ENCODE measurements around the gene APOL2.
"Not testable (repeated sequence)": the region's sequence is repeated elsewhere in the genome, so short reads cannot be mapped to it uniquely, and the experiment has no call there.

Gene APOL2, protein sequence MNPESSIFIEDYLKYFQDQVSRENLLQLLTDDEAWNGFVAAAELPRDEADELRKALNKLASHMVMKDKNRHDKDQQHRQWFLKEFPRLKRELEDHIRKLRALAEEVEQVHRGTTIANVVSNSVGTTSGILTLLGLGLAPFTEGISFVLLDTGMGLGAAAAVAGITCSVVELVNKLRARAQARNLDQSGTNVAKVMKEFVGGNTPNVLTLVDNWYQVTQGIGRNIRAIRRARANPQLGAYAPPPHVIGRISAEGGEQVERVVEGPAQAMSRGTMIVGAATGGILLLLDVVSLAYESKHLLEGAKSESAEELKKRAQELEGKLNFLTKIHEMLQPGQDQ

DNA sequence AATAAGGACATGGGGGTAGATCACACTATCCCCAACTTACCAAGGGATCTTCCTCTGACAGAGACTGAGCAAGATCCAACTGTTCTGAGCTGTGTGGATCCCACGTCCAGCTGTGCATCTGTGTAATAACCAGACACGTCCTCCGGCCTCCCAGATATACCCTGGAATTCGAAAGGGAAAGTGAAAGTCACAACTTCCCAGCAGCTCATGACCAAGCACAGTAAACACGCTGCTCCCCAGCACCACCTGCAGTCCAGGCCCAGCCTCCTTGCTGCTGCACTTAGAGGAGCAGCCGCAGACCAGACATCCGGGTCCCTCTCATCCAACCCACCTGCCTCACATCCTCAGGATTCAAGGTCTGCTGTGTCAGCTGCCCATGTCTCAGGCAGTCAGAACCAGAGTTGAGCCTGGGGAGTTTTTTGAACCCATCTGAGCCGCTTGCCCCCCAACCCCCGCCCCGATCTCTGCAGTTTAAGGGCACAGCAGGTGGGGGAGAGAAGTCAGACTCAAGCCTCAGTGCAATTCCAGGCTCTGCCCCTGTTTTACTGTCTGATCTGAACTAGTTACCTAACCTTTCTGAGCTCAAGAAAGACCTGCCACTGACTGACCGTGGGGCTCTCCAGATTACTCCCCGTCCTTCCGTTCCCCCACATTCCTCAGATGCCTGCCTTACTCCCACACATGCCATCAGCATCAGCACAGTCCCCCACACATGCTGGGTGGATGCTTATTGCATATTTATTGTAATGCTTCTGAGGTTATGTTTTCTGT is at the start of gene APOL2:
Gene APOL2, minus strand, starts transcription at position 127 of the 771 bp plus-strand sequence. CDS start 6,365 bp downstream, outside the sequence.
- in situ Hi-C loops (cut with MboI; ENCODE audit: low sequenced_read_pairs), result no loop called here

DNA sequence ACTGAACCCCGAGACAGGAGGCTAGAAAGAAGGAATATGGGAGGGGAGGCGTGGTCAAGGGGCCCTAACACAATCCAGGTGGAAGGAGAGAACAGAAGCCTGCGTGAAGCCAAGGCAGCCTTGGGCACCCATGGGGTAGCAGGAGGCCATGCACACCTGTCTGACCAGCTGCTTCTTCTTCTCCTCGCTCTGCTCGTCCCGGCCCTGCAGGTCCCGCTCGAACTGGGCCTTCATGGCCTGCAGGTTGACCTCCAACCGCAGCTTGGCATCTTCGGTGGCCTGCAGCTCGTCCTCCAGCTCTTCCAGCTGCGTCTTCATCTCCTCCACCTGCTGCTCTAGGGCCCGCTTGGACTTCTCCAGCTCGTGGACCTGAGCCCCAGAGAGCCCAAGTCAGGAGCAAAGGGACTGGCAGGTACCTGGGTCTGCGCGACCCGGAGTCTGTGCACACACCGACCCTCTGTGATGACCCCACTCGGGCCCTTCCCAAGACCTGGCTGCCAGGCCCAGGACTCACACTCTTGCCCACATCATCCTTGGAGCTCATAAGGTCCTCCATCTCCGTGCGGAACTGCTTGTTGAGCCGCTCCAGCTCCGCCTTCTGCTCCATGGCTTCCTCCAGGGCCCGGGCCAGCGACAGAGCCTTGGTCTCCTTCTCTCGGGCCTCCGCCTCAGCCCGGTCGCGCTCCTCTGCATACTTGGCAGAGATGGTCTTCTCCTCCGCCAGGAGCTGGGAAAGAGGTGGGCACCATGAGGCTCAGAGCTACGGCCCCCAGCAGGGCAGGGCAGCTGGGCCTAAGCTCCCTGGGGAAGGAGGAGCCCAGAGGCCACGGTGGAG is 49.5 kb upstream of the APOL2 start:
- in situ Hi-C loops (cut with MboI; ENCODE audit: low sequenced_read_pairs), result no loop called here

- in situ Hi-C loops (cut with MboI; ENCODE audit: low sequenced_read_pairs), result no loop called here
Observed at GRCh38 chr22:36287881-36288515, 48.7 kb upstream of the APOL2 start.

- in situ Hi-C loops (cut with MboI; ENCODE audit: low sequenced_read_pairs), result no loop called here
Observed at GRCh38 chr22:36286096-36286957, 47.0 kb upstream of the APOL2 start.

DNA sequence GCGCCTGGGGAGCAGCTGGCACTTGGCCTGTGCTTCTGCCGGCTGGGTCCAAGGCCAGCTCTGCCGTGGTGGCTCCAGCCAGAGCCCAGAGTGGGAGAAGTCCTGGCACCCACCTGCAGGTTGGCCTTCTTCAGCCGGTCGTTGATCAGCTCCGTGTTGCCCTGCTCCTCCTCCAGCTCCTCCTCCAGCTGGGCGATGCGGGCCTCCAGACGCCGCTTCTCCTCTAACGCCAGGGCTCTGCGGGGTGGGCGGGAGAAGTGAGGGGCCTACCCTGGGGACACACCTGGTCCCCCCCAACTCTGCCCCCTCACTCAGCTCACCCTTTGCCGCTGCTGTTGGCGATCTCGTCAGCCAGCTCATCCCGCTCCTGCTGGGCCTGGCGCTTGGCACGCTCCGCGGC is 46.2 kb upstream of the APOL2 start:
- in situ Hi-C loops (cut with MboI; ENCODE audit: low sequenced_read_pairs), result no loop called here

DNA sequence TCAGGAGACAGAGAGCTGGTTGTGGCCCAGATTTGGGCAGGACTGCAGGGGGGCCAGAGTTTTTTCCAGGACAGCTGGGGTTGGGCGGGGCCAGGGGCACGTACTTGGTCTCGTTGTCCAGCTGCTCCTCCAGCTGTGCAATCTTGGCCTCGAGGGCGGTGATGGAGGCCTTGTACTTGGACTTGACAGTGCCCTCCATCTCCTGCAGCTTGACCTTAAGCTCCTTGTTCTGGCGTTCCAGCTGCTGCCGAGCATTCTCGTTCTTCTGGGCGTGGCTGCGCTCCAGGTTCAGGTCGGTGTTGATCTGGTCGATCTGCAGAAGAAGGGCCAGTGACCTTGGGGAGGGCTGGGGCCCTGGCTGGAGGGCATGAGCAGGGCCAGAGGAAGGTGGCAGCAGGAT is 45.7 kb upstream of the APOL2 start:
- in situ Hi-C loops (cut with MboI; ENCODE audit: low sequenced_read_pairs), result no loop called here

DNA sequence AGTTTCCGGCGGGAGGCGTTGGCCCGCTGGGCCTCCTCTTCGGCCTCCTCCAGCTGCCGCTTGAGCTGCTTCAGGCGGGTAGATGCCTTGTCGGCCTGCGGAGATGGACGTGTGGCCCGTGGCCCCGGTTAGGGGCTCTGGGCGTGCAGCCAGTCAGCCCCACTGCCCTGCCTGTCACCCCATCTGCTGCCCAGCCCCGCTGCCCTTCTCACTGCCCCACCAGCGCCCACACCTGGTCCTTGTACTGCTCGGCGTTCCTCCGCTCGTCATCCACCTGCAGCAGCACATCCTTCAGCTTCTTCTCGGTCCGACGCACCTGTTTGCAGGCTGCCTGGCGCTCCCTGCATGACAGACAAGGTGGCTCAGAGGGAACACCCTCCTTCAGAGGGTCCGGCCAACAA is 44.8 kb upstream of the APOL2 start:
- in situ Hi-C loops (cut with MboI; ENCODE audit: low sequenced_read_pairs), result no loop called here

- in situ Hi-C loops (cut with MboI; ENCODE audit: low sequenced_read_pairs), result no loop called here
Observed at GRCh38 chr22:36282328-36282831, 43.1 kb upstream of the APOL2 start.

DNA sequence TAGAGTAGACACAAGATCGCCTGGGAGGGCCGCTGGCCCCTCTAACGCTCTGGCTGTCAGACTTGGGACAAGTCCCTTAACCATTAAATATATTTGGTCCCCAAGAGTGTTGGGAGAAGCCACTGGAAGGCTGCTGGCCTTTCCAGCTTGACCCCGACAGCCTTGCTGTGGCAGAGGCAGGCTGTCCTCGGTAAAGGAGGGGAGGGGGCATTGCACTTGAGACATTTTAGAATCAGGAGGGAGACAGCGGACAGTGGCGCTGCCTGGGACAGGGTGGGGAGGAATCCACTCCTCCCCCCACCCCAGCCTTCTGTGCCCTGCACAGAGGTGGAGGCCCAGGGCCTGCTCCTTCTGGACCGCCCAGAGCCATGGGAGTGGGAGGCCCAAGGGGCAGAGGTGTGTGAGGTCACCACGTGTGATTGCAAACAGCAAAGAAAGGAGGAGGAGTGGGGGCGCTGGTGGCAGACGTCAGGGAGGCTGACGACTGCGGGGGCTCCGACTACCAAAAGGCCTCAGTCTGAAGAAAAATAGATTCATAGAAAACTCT is 42.5 kb upstream of the APOL2 start:
- in situ Hi-C loops (cut with MboI; ENCODE audit: low sequenced_read_pairs), result no loop called here

DNA sequence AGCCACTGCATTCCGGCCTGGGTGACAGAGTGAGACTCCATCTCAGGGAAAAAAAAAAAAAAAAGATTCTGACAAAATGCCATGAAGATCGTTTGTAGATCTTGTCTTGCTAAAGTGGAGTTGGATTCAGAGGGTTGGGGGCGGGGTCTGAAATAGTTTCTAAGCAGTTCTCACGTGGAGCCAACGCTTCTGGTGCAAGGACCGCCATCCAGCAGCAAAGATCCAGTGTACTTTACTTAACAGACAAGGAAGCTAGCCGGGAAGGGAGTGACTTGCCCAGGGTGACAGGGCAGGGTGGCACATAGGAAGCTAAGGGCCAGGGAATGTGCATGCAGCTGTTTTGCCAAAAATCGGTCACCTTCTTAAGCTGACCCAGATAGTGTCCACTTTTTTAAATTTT is 41.1 kb upstream of the APOL2 start:
- in situ Hi-C loops (cut with MboI; ENCODE audit: low sequenced_read_pairs), result no loop called here

- in situ Hi-C loops (cut with MboI; ENCODE audit: low sequenced_read_pairs), result no loop called here
Observed at GRCh38 chr22:36279219-36279666, 39.9 kb upstream of the APOL2 start.

DNA sequence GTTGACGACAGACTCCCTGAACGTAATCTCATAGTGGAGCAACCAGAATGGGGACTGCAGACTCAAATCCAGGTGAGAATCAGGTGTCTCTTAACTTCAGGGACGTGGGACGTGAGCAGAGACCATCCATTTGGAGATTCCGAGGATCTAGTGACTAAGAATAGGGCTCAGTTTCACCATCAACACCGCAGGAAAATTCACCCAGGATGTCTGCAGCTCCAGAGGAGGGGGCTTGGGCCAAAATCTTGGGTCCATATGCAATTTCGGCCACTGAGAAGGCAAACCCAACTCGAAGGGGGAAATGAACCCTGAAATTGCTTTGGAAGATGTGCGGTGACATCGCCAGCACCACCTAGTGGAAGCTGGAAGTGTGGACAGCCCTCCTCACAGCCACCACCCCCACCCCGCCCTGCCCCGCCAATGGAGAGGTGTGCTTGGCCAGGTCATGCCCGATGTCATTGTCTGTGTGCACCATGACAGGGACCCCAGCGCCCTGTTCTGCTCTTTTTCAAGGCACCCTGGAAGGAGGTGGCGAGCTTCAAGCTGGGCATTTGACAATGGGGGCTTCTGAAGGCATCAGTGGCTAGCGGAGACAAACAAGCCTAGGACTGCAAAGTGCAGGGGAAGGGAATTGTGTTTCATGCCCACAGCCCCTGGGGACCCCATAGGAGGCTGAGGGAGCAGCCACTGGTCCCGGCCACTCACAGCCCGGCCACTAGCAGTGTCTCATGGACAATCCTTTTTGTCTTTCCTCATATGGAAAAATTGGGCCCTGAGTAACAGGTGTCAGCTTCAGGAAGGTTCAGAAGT is 38.4 kb upstream of the APOL2 start:
- in situ Hi-C loops (cut with MboI; ENCODE audit: low sequenced_read_pairs), result no loop called here

DNA sequence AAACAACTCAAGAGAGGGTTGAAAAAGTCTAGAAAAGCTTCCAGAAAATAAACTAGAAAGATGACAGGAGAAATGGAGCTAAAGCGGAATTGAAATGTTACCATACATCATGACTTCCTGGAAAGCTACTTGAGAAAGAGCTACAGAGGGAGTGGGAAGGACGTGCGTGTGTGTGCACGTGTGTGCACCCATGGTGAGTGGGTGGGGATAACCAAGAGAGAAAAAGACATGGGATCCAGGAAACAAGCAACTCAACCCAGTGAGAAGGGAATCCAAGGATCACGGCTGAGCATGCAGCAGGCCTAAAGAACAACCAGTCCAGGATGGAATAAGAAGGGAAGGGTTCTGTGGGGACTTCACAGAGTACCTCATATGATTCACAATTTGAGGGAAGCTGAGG is 35.2 kb upstream of the APOL2 start:
- in situ Hi-C loops (cut with MboI; ENCODE audit: low sequenced_read_pairs), result no loop called here

- in situ Hi-C loops (cut with MboI; ENCODE audit: low sequenced_read_pairs), result not testable (repeated sequence)
Observed at GRCh38 chr22:36271951-36272350, 32.6 kb upstream of the APOL2 start.

GRCh38 chr22:36271231-36271630 is 31.9 kb upstream of the APOL2 start:
- in situ Hi-C loops (cut with MboI; ENCODE audit: low sequenced_read_pairs), result not testable (repeated sequence)

GRCh38 chr22:36267896-36268485 is 28.7 kb upstream of the APOL2 start:
- in situ Hi-C loops (cut with MboI; ENCODE audit: low sequenced_read_pairs), result no loop called here

- in situ Hi-C loops (cut with MboI; ENCODE audit: low sequenced_read_pairs), result no loop called here
Observed at GRCh38 chr22:36267058-36267457, 27.7 kb upstream of the APOL2 start.
